ENCODE data around the gene UBD. TPM values are rescaled to one million over a fixed set of nuclear protein-coding genes. Genes with fewer than 3 reads are reported as not detected.

UBD gene
- total RNA-seq, 1 donor from 2014 or later: 1.9 TPM

GRCh38 chr6:29522227-29522626 is 37.3 kb downstream of the UBD start:
- Histone ChIP-seq H3K4me1 (no peaks in the 10 kb centered on the region), H3K36me3 (no peaks in the 10 kb centered on the region), H3K9me3 (no peaks in the 10 kb centered on the region), H3K27me3 (ENCODE audit: low read depth) (no peaks in the 10 kb centered on the region), H3K4me3 (no peak overlapping the region), H3K27ac (no peak overlapping the region)
- ATAC-seq (no peak), DNase-seq (no peak)
- no peak for TF ChIP-seq CTCF (IDR thresholded peaks at IDR 0.05)
- intact Hi-C loops (cut with DNase I): no loop called here

GRCh38 chr6:29521006-29521680 is 38.4 kb downstream of the UBD start:
- no peak for DNase-seq
- Histone ChIP-seq H3K9me3 (no peaks in the 10 kb centered on the region), H3K36me3 (no peaks in the 10 kb centered on the region), H3K27ac (no peak overlapping the region), H3K27me3 (ENCODE audit: low read depth) (no peaks in the 10 kb centered on the region), H3K4me1 (no peaks in the 10 kb centered on the region), H3K4me3 (no peak overlapping the region)
- ATAC-seq: no peak
- TF ChIP-seq CTCF (IDR thresholded peaks at IDR 0.05): no peak
- intact Hi-C loops (cut with DNase I): no loop called here

- Histone ChIP-seq H3K36me3 (no peaks in the 10 kb centered on the region), H3K4me1 (no peaks in the 10 kb centered on the region), H3K27me3 (ENCODE audit: low read depth) (no peaks in the 10 kb centered on the region), H3K9me3 (no peaks in the 10 kb centered on the region), H3K4me3 (no peak overlapping the region), H3K27ac (no peak overlapping the region)
- DNase-seq: no peak
- intact Hi-C loops (cut with DNase I): no loop called here
- TF ChIP-seq CTCF (IDR thresholded peaks at IDR 0.05): no peak
- ATAC-seq: no peak
These were observed 39.3 kb downstream of the UBD start for GRCh38 chr6:29520232-29520631.

GRCh38 chr6:29519291-29520010 is 40.1 kb downstream of the UBD start:
- intact Hi-C loops (cut with DNase I): no loop called here
- Histone ChIP-seq H3K36me3 (no peaks in the 10 kb centered on the region), H3K4me3 (no peak overlapping the region), H3K27me3 (ENCODE audit: low read depth) (no peaks in the 10 kb centered on the region), H3K27ac (no peak overlapping the region), H3K9me3 (no peaks in the 10 kb centered on the region), H3K4me1 (no peaks in the 10 kb centered on the region)
- ATAC-seq (no peak), DNase-seq (no peak)
- no peak for TF ChIP-seq CTCF (IDR thresholded peaks at IDR 0.05)

GRCh38 chr6:29517728-29518440 is 41.6 kb downstream of the UBD start:
- H3K4me3 ChIP-seq: no peak overlapping the region
- H3K9me3 ChIP-seq: no peaks in the 10 kb centered on the region
- DNase-seq (no peak), ATAC-seq (no peak)
- H3K27me3 ChIP-seq (ENCODE audit: low read depth): no peaks in the 10 kb centered on the region
- TF ChIP-seq CTCF (IDR thresholded peaks at IDR 0.05): no peak
- no peaks in the 10 kb centered on the region for H3K36me3 ChIP-seq
- H3K4me1 ChIP-seq: no peaks in the 10 kb centered on the region
- H3K27ac ChIP-seq: no peak overlapping the region
- intact Hi-C loops (cut with DNase I): no loop called here
